GM21367 (cell line): ENCODE results near the gene SLC6A11.

Source experiments
- ATAC-seq: cut with Tn5 transposase; IDR thresholded peaks from one replicate; pipeline ENCODE4 v1.9.1; 2021; ENCODE audit not compliant: unreplicated experiment

SLC6A11 gene

GRCh38 chr3:10816019-10816862 lies at the start of gene SLC6A11:
SLC6A11 (plus strand) TSS chr3:10816228; CDS start chr3:10816266, 38 bp downstream.
- no peak for ATAC-seq

- no peak for ATAC-seq
Observed at GRCh38 chr3:10768708-10769394, 47.2 kb upstream of the SLC6A11 start.

- ATAC-seq, result no peak
Observed at GRCh38 chr3:10770547-10770946, 45.5 kb upstream of the SLC6A11 start.

GRCh38 chr3:10770981-10771380 lies 45.0 kb upstream of the SLC6A11 start:
- ATAC-seq, result no peak

GRCh38 chr3:10771486-10772270 lies 44.4 kb upstream of the SLC6A11 start:
- no peak for ATAC-seq

- ATAC-seq, result no peak
Observed at GRCh38 chr3:10772271-10773161, 43.5 kb upstream of the SLC6A11 start.

GRCh38 chr3:10774129-10774670 lies 41.8 kb upstream of the SLC6A11 start:
- no peak for ATAC-seq

GRCh38 chr3:10774825-10775224 lies 41.2 kb upstream of the SLC6A11 start:
- ATAC-seq, result no peak

GRCh38 chr3:10775259-10775658 lies 40.8 kb upstream of the SLC6A11 start:
- ATAC-seq, result no peak

- no peak for ATAC-seq
Observed at GRCh38 chr3:10775828-10776227, 40.2 kb upstream of the SLC6A11 start.

GRCh38 chr3:10777627-10778026 lies 38.4 kb upstream of the SLC6A11 start:
- no peak for ATAC-seq

- ATAC-seq, result no peak
Observed at GRCh38 chr3:10778492-10779292, 37.3 kb upstream of the SLC6A11 start.

- ATAC-seq, result no peak
Observed at GRCh38 chr3:10779293-10779805, 36.7 kb upstream of the SLC6A11 start.

GRCh38 chr3:10780243-10780642 lies 35.8 kb upstream of the SLC6A11 start:
- ATAC-seq, result no peak

GRCh38 chr3:10780922-10781321 lies 35.1 kb upstream of the SLC6A11 start:
- no peak for ATAC-seq

GRCh38 chr3:10781981-10782380 lies 34.0 kb upstream of the SLC6A11 start:
- ATAC-seq, result no peak

GRCh38 chr3:10783360-10784351 lies 32.4 kb upstream of the SLC6A11 start:
- ATAC-seq, result no peak

GRCh38 chr3:10786640-10787039 lies 29.4 kb upstream of the SLC6A11 start:
- ATAC-seq, result no peak
